Activated naive CD4-positive, alpha-beta T cell treated with anti-CD3 and anti-CD28 coated beads, Interleukin-2, amount 10 ng/mL, durations not matched to agents 7 days and 5 days (primary cell): ENCODE data around the gene LITAF.
"Not testable (repeated sequence)": the region's sequence is repeated elsewhere in the genome, so short reads cannot be mapped to it uniquely, and the experiment has no call there.

Source experiments
- CTCF ChIA-PET: fragments of 350-600 bp; sonication (Branson Sonifier 250); formaldehyde crosslinking; loops from one replicate; lab custom pipeline; 2021; ENCODE audit warnings: antibody characterized with exemption; lab: Charles Lee
- DNase-seq: peaks from one replicate; pipeline ENCODE4 v3.0.0-alpha.2; 2020
- H3K27ac Mint-ChIP-seq: one replicate; pipeline ENCODE4 v1.8.0; 2021; ENCODE audit warnings: mild to moderate bottlenecking, moderate library complexity, mixed read lengths
- H3K27me3 Mint-ChIP-seq: one replicate; pipeline ENCODE4 v1.8.0; 2021; ENCODE audit warnings: mild to moderate bottlenecking, mixed read lengths
- H3K36me3 Mint-ChIP-seq: one replicate; pipeline ENCODE4 v1.8.0; 2021; ENCODE audit warnings: mixed read lengths
- H3K4me1 Mint-ChIP-seq: one replicate; pipeline ENCODE4 v1.8.0; 2021; ENCODE audit warnings: mixed read lengths
- H3K4me3 Mint-ChIP-seq: one replicate; pipeline ENCODE4 v1.8.0; 2021; ENCODE audit warnings: mild to moderate bottlenecking, moderate library complexity, mixed read lengths
- H3K9me3 Mint-ChIP-seq: one replicate; pipeline ENCODE4 v1.8.0; 2021; ENCODE audit warnings: mixed read lengths

LITAF gene

DNA sequence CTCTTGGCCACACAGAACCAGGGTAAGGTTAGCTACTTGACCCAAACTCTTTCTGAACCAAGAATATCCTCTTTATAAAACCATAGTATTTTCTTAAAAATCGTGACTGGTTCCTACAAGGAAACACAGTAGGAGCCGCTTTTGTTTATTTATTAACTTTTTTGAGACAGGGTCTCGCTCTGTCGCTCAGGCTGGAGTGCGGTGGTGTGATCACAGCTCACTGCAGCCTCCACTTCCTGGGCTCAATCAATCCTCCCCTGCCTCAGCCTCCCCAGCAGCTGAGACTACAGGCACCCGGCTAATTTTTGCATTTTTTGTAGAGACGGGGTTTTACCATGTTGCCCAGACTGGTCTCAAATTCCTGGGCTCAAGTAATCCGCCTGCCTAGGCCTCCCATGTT, 14.7 kb upstream of the LITAF start:
- Mint-ChIP-seq H3K27me3 (peaks cover 66% of the 10 kb centered on the region), H3K4me1 (peaks cover 11% of the 10 kb centered on the region), H3K9me3 (no peaks in the 10 kb centered on the region), H3K27ac (no peak overlapping the region), H3K36me3 (no peaks in the 10 kb centered on the region), H3K4me3 (no peak overlapping the region)
- CTCF ChIA-PET = interaction anchor here (0.6 kb wide), 1 partner anchor 37 kb away, joined by 3 read pairs; no protein-coding TSS in a partner anchor
- no peak for DNase-seq

DNA sequence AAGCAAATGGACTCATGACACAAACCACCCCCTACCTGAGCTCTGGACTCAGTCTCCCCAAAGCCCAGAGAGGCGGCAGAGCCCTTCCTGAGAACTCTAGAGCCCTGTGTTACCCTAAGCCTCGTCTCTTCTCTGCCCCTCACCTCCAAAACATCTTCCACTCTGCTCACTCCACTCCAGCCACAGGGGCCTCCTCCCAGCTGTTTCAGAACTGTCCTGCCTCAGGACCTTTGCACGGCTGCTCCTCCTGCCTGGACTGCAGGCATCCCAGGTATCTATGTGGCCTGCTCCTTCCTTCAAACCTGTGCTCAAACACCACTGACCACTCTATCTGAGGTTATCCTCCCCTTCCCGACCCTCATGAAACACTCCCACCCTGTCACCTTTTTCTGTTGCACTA, 12.9 kb upstream of the LITAF start:
- DNase-seq = no peak
- no peaks in the 10 kb centered on the region for H3K9me3 Mint-ChIP-seq
- CTCF ChIA-PET = interaction anchor here (0.7 kb wide), 1 partner anchor 17 kb away, joined by 3 read pairs; no protein-coding TSS in a partner anchor
- no peak overlapping the region for H3K4me3 Mint-ChIP-seq
- H3K27ac Mint-ChIP-seq = no peak overlapping the region
- H3K27me3 Mint-ChIP-seq = peaks cover 55% of the 10 kb centered on the region
- H3K36me3 Mint-ChIP-seq = no peaks in the 10 kb centered on the region
- peaks cover 18% of the 10 kb centered on the region for H3K4me1 Mint-ChIP-seq

GRCh38 chr16:11597235-11598095, 10.7 kb upstream of the LITAF start:
- H3K4me3 Mint-ChIP-seq = no peak overlapping the region
- CTCF ChIA-PET = interaction anchor here (0.7 to 2.0 kb wide), 2 partner anchors 8 to 66 kb away, joined by 3 to 8 read pairs; no protein-coding TSS in a partner anchor
- peaks cover 36% of the 10 kb centered on the region for H3K27me3 Mint-ChIP-seq
- peak overlapping the region; percentile 67 for H3K27ac Mint-ChIP-seq
- H3K36me3 Mint-ChIP-seq = no peaks in the 10 kb centered on the region
- H3K9me3 Mint-ChIP-seq = no peaks in the 10 kb centered on the region
- H3K4me1 Mint-ChIP-seq = peaks cover 18% of the 10 kb centered on the region
- no peak for DNase-seq

- Mint-ChIP-seq H3K36me3 (no peaks in the 10 kb centered on the region), H3K4me3 (no peak overlapping the region), H3K27ac (no peak overlapping the region), H3K27me3 (peaks cover 32% of the 10 kb centered on the region), H3K4me1 (peaks cover 18% of the 10 kb centered on the region), H3K9me3 (no peaks in the 10 kb centered on the region)
- CTCF ChIA-PET = interaction anchor here (0.7 to 2.0 kb wide), 2 partner anchors 7 to 65 kb away, joined by 3 to 8 read pairs; no protein-coding TSS in a partner anchor
- no peak for DNase-seq
These were observed 10.0 kb upstream of the LITAF start for GRCh38 chr16:11596572-11597226.

DNA sequence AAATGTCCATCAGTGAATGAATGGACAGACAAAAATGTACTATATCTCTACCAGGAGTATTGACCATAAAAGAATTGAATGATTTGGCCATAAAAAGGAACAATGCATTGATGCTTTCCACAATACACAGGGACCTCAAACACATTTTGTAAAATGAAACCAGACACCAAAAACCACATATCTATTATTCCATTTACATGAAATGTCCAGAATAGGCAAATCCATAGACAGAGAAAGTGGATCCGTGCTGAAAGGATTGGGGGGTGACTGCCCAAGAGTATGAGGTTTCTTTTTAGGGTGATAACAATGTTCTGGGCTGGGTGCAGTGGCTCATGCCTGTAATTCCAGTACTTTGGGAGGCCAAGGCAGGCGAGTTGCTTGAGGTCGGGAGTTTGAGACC, 6.9 kb upstream of the LITAF start:
- Mint-ChIP-seq H3K27me3 (peaks cover 26% of the 10 kb centered on the region), H3K27ac (no peak overlapping the region), H3K4me3 (no peak overlapping the region), H3K36me3 (no peaks in the 10 kb centered on the region), H3K4me1 (peaks cover 22% of the 10 kb centered on the region), H3K9me3 (no peaks in the 10 kb centered on the region)
- CTCF ChIA-PET = no interaction called here
- no peak for DNase-seq

GRCh38 chr16:11593076-11593475, 6.4 kb upstream of the LITAF start:
- H3K4me3 Mint-ChIP-seq, H3K36me3 Mint-ChIP-seq, H3K9me3 Mint-ChIP-seq, CTCF ChIA-PET, DNase-seq, H3K27ac Mint-ChIP-seq: not testable (repeated sequence)
- peaks cover 25% of the 10 kb centered on the region for H3K4me1 Mint-ChIP-seq
- H3K27me3 Mint-ChIP-seq = peaks cover 26% of the 10 kb centered on the region

GRCh38 chr16:11591630-11592029, 4.9 kb upstream of the LITAF start:
- DNase-seq, H3K36me3 Mint-ChIP-seq, H3K9me3 Mint-ChIP-seq, CTCF ChIA-PET, H3K4me3 Mint-ChIP-seq, H3K27ac Mint-ChIP-seq: not testable (repeated sequence)
- Mint-ChIP-seq H3K4me1 (peaks cover 23% of the 10 kb centered on the region), H3K27me3 (peaks cover 37% of the 10 kb centered on the region)

GRCh38 chr16:11589198-11589550, 2.5 kb upstream of the LITAF start:
- H3K4me3 Mint-ChIP-seq = no peak overlapping the region
- H3K36me3 Mint-ChIP-seq = peaks cover 14% of the 10 kb centered on the region
- peaks cover 32% of the 10 kb centered on the region for H3K27me3 Mint-ChIP-seq
- no peak overlapping the region for H3K27ac Mint-ChIP-seq
- DNase-seq = no peak
- H3K9me3 Mint-ChIP-seq = no peaks in the 10 kb centered on the region
- H3K4me1 Mint-ChIP-seq = peaks cover 21% of the 10 kb centered on the region
- CTCF ChIA-PET = interaction anchor here (0.9 to 1.5 kb wide), 3 partner anchors 8 to 627 kb away, joined by 3 to 4 read pairs (median 3); no protein-coding TSS in a partner anchor

DNA sequence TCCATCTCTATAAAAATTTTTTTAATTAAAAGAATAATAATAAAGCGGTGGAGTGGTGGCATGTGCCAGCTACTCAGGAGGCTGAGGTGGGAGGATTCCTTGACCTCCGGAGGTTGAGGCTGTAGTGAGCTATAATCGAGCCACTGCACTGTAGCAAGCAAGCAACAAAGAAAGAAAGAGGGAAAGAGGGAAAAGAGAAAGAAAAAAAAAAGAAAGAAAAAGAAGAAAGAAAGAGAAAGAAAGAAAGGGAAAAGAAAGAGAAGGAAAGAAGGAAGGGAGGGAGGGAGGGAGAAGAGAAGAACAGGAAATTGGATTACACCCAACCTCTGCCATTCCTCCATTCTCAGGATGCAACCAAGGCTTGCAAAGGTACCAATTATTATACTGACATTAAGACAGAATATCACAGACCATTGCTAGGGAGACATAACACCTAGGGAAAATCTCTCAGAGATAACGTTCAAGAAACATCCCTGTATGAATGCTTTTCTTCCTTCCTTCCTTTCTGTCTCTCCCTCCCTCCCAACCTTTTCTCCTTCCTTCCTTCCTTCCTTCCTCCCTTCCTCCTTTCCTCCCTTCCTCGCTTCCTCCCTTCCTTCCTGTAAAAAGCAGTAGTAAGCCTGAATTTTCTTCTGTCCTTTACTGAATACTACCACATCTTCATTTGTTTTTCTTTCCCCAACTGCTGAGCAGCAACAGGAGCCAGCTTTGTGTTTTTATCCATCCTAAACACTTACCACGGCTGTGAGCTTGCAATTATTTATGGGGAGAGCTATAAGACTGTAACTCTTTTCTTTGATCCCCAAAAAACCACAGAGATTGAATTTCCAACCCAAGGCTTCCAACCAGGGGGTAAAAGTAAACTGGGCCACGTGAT, 1.8 kb upstream of the LITAF start:
- H3K36me3 Mint-ChIP-seq = peaks cover 18% of the 10 kb centered on the region
- H3K4me1 Mint-ChIP-seq = peaks cover 27% of the 10 kb centered on the region
- H3K9me3 Mint-ChIP-seq = no peaks in the 10 kb centered on the region
- H3K27ac Mint-ChIP-seq = no peak overlapping the region
- DNase-seq = no peak
- peak overlapping the region; percentile 21 for H3K4me3 Mint-ChIP-seq
- peaks cover 32% of the 10 kb centered on the region for H3K27me3 Mint-ChIP-seq
- CTCF ChIA-PET = interaction anchor here (0.9 to 3.0 kb wide), 4 partner anchors 9 to 626 kb away, joined by 3 to 12 read pairs (median 4); no protein-coding TSS in a partner anchor

DNA sequence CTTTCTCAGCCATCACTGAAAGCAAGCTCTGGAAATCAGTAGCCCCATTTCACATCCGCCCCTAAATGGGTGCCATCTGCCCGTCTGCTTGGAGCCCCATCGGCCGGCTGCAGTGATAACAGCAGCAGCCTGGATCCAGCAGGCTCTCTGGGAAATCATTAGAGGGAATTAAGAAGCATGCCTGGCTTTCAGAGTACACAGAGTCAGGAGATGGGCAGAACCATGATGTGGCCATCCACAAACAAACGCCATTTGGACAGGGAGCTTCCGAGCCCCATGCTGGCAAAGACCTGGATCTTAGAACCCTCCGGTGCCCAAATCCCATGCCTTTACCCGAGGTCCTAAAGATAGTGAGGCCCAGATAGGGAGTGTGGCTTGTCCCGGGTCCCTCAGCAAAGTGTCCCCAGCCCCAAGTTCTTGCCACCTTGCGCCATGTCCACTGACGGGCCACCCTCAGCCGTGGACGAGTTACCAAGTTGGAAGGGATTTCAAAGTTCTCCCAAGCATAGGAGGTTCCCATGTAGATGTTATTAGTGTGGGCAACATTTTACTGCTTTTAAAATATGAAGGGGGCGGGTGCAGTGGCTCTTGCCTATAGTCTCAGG, 1.0 kb upstream of the LITAF start:
- Mint-ChIP-seq H3K4me3 (peak overlapping the region; percentile 92), H3K9me3 (no peaks in the 10 kb centered on the region), H3K36me3 (peaks cover 24% of the 10 kb centered on the region), H3K27me3 (peaks cover 32% of the 10 kb centered on the region), H3K27ac (peak overlapping the region; percentile 94), H3K4me1 (peaks cover 35% of the 10 kb centered on the region)
- DNase-seq = no peak
- CTCF ChIA-PET = interaction anchor here (1.0 to 3.0 kb wide), 2 partner anchors 34 to 56 kb away, joined by 3 to 12 read pairs; no protein-coding TSS in a partner anchor

GRCh38 chr16:11586378-11586855, 302 bp downstream of the LITAF start:
- peak; percentile 32 for DNase-seq
- Mint-ChIP-seq H3K27me3 (peaks cover 28% of the 10 kb centered on the region), H3K4me1 (peaks cover 47% of the 10 kb centered on the region), H3K9me3 (no peaks in the 10 kb centered on the region), H3K36me3 (peaks cover 34% of the 10 kb centered on the region), H3K4me3 (peak overlapping the region; percentile 99), H3K27ac (peak overlapping the region; percentile 94)
- CTCF ChIA-PET = interaction anchor here (0.9 to 3.0 kb wide), 4 partner anchors 33 to 83 kb away, joined by 3 to 12 read pairs (median 3); no protein-coding TSS in a partner anchor

- Mint-ChIP-seq H3K9me3 (no peaks in the 10 kb centered on the region), H3K27me3 (peaks cover 28% of the 10 kb centered on the region), H3K36me3 (peaks cover 39% of the 10 kb centered on the region), H3K27ac (peak overlapping the region; percentile 94), H3K4me3 (peak overlapping the region; percentile 99), H3K4me1 (peaks cover 54% of the 10 kb centered on the region)
- CTCF ChIA-PET = interaction anchor here (0.8 to 3.0 kb wide), 5 partner anchors 34 to 129 kb away, joined by 3 to 12 read pairs (median 3); no protein-coding TSS in a partner anchor
- DNase-seq = peak; percentile 48
These were observed 1.0 kb downstream of the LITAF start for GRCh38 chr16:11585460-11586377.
